Mesendoderm (in vitro differentiated cells): ENCODE data around the gene NLGN1.
"Not testable (repeated sequence)": the region's sequence is repeated elsewhere in the genome, so short reads cannot be mapped to it uniquely, and the experiment has no call there.

ENCODE experiments used
- DNase-seq: peaks from one replicate; pipeline ENCODE4 v3.0.0; 2013
- H2AK5ac ChIP-seq: 2 replicates; pipeline ENCODE4 v1.6.1; 2013; ENCODE audit warnings: low read length, inconsistent platforms
- H2BK120ac ChIP-seq: 2 replicates; pipeline ENCODE4 v1.6.1; 2013; ENCODE audit warnings: low read depth, mild to moderate bottlenecking, low read length, moderate library complexity, mixed read lengths
- H2BK15ac ChIP-seq: replicated peaks from 2 replicates; pipeline ENCODE4 v1.6.1; 2013; ENCODE audit warnings: low read depth, mild to moderate bottlenecking, moderate library complexity
- H2BK5ac ChIP-seq: 2 replicates; pipeline ENCODE4 v1.6.1; 2013; ENCODE audit warnings: low read length, inconsistent platforms
- H3K18ac ChIP-seq: 2 replicates; pipeline ENCODE4 v1.6.1; 2013; ENCODE audit warnings: mild to moderate bottlenecking, low read length, mixed read lengths
- H3K23ac ChIP-seq: one replicate; pipeline ENCODE4 v1.6.1; 2013; ENCODE audit warnings: low read length
- H3K27ac ChIP-seq: 2 replicates; pipeline ENCODE4 v1.5.1; 2013; ENCODE audit warnings: low read depth, mild to moderate bottlenecking, inconsistent platforms, low read length, moderate library complexity
- H3K27me3 ChIP-seq: 2 replicates; pipeline ENCODE4 v1.6.1; 2013; ENCODE audit warnings: low read length, control low read depth, mild to moderate bottlenecking, inconsistent platforms; ENCODE audit not compliant: insufficient read depth, poor library complexity
- H3K36me3 ChIP-seq: 2 replicates; pipeline ENCODE4 v1.6.1; 2013; ENCODE audit warnings: low read length, inconsistent platforms; ENCODE audit not compliant: control insufficient read depth, insufficient read depth
- H3K4ac ChIP-seq: one replicate; pipeline ENCODE4 v1.6.1; 2013; ENCODE audit warnings: low read depth, mild to moderate bottlenecking, low read length, moderate library complexity
- H3K4me1 ChIP-seq: 2 replicates; pipeline ENCODE4 v1.6.1; 2013; ENCODE audit warnings: low read depth, low read length, inconsistent platforms; ENCODE audit not compliant: control insufficient read depth
- H3K4me2 ChIP-seq: 2 replicates; pipeline ENCODE4 v1.6.1; 2013; ENCODE audit warnings: low read length
- H3K4me3 ChIP-seq: 2 replicates; pipeline ENCODE4 v1.5.1; 2013; ENCODE audit warnings: mild to moderate bottlenecking, low read length
- H3K56ac ChIP-seq: one replicate; pipeline ENCODE4 v1.6.1; 2013; ENCODE audit warnings: low read length
- H3K79me1 ChIP-seq: 2 replicates; pipeline ENCODE4 v1.6.1; 2013; ENCODE audit warnings: low read length, inconsistent platforms
- H3K79me2 ChIP-seq: 2 replicates; pipeline ENCODE4 v1.6.1; 2013; ENCODE audit warnings: mild to moderate bottlenecking, low read length; ENCODE audit not compliant: control insufficient read depth, insufficient read depth
- H3K9ac ChIP-seq: 2 replicates; pipeline ENCODE4 v1.6.1; 2013; ENCODE audit warnings: low read length, inconsistent platforms
- H4K5ac ChIP-seq: one replicate; pipeline ENCODE4 v1.6.1; 2013; ENCODE audit warnings: low read length
- H4K8ac ChIP-seq: one replicate; pipeline ENCODE4 v1.6.1; 2013; ENCODE audit warnings: low read depth, mild to moderate bottlenecking, control low read depth, low read length, moderate library complexity
- WGBS: extraction: QIAGEN DNeasy Blood & Tissue Kit; methylation state at CpG from one replicate; pipeline ENCODE4 v1.1.7; 2013; ENCODE audit warnings: low lambda C conversion rate, missing lambda C conversion rate; ENCODE audit not compliant: insufficient coverage; ENCODE audit errors: extremely low coverage; 5-methylcytosine and 5-hydroxymethylcytosine counted together

NLGN1 gene

DNA sequence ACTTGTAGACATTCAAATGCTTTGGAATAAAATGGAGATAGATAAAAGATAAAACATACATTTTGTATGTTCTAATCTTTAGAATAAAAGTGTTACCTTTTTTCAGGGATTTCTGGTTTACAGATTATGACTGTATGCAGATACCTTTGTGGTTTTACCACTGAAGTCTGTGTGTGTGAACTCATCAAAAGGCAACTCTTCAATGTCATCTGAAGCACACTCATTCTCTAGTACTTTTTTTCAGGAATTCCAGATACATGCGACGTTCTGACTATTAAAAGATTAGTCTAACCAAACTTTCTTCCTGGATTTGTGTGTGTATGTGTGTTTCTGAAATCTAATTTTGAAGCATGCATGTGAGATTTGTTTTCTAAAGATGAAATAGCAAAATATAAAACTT is 188.6 kb downstream of the NLGN1 start:
- no peaks in the 10 kb centered on the region for H3K79me2 ChIP-seq
- no peak overlapping the region for H2AK5ac ChIP-seq
- no peak overlapping the region for H3K23ac ChIP-seq
- no CpG with 5 or more reads among the region's 2 CpGs for WGBS
- H2BK15ac ChIP-seq, result no peak overlapping the region
- no peak overlapping the region for H3K18ac ChIP-seq
- no peak overlapping the region for H3K4me3 ChIP-seq
- no peak overlapping the region for H3K9ac ChIP-seq
- H3K4ac ChIP-seq, result no peak overlapping the region
- H4K8ac ChIP-seq, result no peak overlapping the region
- H2BK5ac ChIP-seq, result no peak overlapping the region
- H2BK120ac ChIP-seq, result no peak overlapping the region
- H4K5ac ChIP-seq, result no peak overlapping the region
- H3K79me1 ChIP-seq, result no peaks in the 10 kb centered on the region
- no peak overlapping the region for H3K27ac ChIP-seq
- no peak overlapping the region for H3K56ac ChIP-seq
- DNase-seq, result no peak
- no peaks in the 10 kb centered on the region for H3K4me1 ChIP-seq
- no peaks in the 10 kb centered on the region for H3K27me3 ChIP-seq
- no peak overlapping the region for H3K4me2 ChIP-seq
- H3K36me3 ChIP-seq, result no peaks in the 10 kb centered on the region

DNA sequence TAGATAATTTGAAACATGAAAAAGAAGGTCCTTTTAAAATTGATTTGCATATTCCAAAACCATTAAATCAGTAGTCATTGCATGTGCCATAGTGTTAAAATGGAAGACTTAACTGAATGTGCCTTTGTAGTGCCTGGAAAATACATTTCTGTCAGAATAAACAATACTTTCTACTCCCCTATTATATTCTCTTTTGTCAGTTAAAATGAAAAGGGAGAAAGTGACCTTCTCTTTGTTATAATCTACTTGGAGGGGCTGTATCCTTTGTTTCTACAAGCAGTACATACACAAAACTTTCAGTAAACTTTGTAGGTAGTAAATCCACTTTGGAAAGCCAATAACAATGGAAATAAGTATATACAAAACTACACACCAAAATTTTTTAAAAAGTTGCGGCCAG is 189.5 kb downstream of the NLGN1 start:
- Histone ChIP-seq H3K4ac (no peak overlapping the region), H2BK15ac (no peak overlapping the region), H3K36me3 (no peaks in the 10 kb centered on the region), H2BK120ac (no peak overlapping the region), H3K79me2 (no peaks in the 10 kb centered on the region), H3K9ac (no peak overlapping the region), H4K5ac (no peak overlapping the region), H3K56ac (no peak overlapping the region), H3K27ac (no peak overlapping the region), H3K23ac (no peak overlapping the region), H3K4me2 (no peak overlapping the region), H4K8ac (no peak overlapping the region), H2AK5ac (no peak overlapping the region), H3K18ac (no peak overlapping the region), H3K79me1 (no peaks in the 10 kb centered on the region), H2BK5ac (no peak overlapping the region), H3K4me3 (no peak overlapping the region), H3K27me3 (no peaks in the 10 kb centered on the region), H3K4me1 (no peaks in the 10 kb centered on the region)
- WGBS, result no CpG with 5 or more reads among the region's 1 CpG
- no peak for DNase-seq

DNA sequence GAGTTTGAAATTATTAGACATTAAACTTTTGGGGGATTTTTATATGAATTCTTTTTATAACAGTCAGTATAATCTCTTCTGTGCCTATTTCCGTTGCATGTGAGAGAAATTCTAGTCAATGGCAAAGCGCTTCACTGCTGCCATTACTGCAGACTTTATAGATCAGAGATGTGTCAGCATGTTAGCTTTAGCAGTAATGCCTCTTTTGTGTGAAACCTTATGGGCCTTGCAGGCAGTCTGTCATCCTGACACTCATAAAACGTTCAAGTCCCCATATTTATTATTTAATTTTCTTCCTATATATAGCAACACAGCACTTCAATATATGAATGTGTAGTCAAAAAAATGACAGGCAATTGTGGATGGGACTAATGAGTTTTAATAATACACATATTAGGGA is 191.0 kb downstream of the NLGN1 start:
- H4K8ac ChIP-seq, result no peak overlapping the region
- H3K4ac ChIP-seq, result no peak overlapping the region
- no peak overlapping the region for H3K23ac ChIP-seq
- no peak overlapping the region for H3K4me3 ChIP-seq
- no peak overlapping the region for H3K18ac ChIP-seq
- H3K27me3 ChIP-seq, result no peaks in the 10 kb centered on the region
- H2AK5ac ChIP-seq, result no peak overlapping the region
- no peak overlapping the region for H2BK120ac ChIP-seq
- H3K79me2 ChIP-seq, result no peaks in the 10 kb centered on the region
- H2BK15ac ChIP-seq, result no peak overlapping the region
- H2BK5ac ChIP-seq, result no peak overlapping the region
- H3K79me1 ChIP-seq, result no peaks in the 10 kb centered on the region
- H3K56ac ChIP-seq, result no peak overlapping the region
- H3K4me1 ChIP-seq, result no peaks in the 10 kb centered on the region
- H3K36me3 ChIP-seq, result no peaks in the 10 kb centered on the region
- H3K27ac ChIP-seq, result no peak overlapping the region
- H3K4me2 ChIP-seq, result no peak overlapping the region
- H3K9ac ChIP-seq, result no peak overlapping the region
- H4K5ac ChIP-seq, result no peak overlapping the region
- no peak for DNase-seq
- no CpG with 5 or more reads among the region's 3 CpGs for WGBS

DNA sequence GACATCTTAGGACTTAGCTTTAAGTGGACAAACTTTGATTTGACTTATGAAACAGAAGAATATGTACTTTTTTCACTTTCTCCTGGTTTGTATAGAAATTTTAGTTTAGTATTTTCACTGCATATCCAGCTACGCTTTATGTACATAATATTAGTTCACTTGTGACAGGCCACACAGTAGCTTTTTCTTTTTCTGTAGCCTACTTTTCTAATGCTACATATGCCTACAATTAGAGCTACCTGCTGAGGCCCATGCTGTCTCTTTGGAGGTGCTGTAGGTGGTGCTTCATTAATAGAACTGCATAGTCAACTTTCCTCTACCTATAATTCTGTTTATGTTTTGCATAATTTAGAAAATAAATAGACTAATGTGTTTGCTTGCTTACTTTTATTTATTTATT is 191.6 kb downstream of the NLGN1 start:
- Histone ChIP-seq H3K79me1 (no peaks in the 10 kb centered on the region), H3K9ac (no peak overlapping the region), H3K23ac (no peak overlapping the region), H3K27ac (no peak overlapping the region), H2BK15ac (no peak overlapping the region), H3K27me3 (no peaks in the 10 kb centered on the region), H2AK5ac (no peak overlapping the region), H2BK5ac (no peak overlapping the region), H4K5ac (no peak overlapping the region), H3K4me1 (no peaks in the 10 kb centered on the region), H3K56ac (no peak overlapping the region), H2BK120ac (no peak overlapping the region), H3K36me3 (no peaks in the 10 kb centered on the region), H4K8ac (no peak overlapping the region), H3K4ac (no peak overlapping the region), H3K4me3 (no peak overlapping the region), H3K79me2 (no peaks in the 10 kb centered on the region), H3K4me2 (no peak overlapping the region), H3K18ac (no peak overlapping the region)
- WGBS, result no CpG with 5 or more reads among the region's 1 CpG
- no peak for DNase-seq

DNA sequence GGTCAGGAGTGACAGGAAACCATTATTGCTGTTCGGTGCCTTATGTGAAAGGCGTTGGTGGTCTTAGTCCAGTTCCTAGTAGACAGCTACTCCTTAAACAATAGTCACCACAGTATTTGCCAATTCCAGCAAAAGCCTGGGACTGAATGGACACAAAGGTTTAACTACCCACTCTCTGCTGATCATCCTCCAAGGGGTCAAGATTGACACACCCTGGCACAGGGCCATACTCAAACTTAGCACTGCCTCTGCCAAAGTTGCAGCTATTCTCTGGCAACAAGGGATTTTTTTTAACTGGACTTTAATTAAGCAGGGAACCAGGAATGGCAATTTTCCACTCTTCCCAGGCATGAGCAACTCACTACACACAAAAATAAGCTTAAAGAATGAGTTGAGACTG is 193.9 kb downstream of the NLGN1 start:
- no CpG with 5 or more reads among the region's 2 CpGs for WGBS

DNA sequence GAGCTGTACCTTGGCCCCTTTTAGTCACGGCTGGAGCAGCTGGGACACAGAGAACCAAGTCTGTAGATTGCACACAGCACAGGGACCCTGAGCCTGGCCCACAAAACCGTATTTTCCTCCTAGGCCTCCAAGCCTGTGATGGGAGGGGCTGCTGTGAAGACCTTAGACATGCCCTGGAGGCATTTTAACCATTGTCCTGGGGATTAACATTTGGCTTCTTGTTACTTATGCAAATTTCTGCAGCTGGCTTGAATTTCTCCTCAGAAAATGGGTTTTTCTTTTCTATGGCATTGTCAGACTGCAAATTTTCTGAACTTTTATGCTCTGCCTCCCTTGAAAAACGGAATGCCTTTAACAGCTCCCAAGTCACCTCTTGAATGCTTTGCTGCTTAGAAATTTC is 197.3 kb downstream of the NLGN1 start:
- not testable (repeated sequence) for H3K4me3 ChIP-seq, H3K23ac ChIP-seq, H3K36me3 ChIP-seq, H2BK5ac ChIP-seq, H3K4me1 ChIP-seq, H3K27me3 ChIP-seq, H2BK120ac ChIP-seq, H2AK5ac ChIP-seq, H4K8ac ChIP-seq, H3K4me2 ChIP-seq, H3K79me2 ChIP-seq, H3K27ac ChIP-seq, H3K56ac ChIP-seq, H3K4ac ChIP-seq, H3K18ac ChIP-seq, H3K79me1 ChIP-seq, H4K5ac ChIP-seq, H3K9ac ChIP-seq, H2BK15ac ChIP-seq
- no CpG with 5 or more reads among the region's 3 CpGs for WGBS
- DNase-seq, result peak; percentile 70

More for the DNA sequence above, 193.9 kb downstream of the NLGN1 start:
- Histone ChIP-seq H4K8ac (no peak overlapping the region), H3K23ac (no peak overlapping the region), H3K4me1 (no peaks in the 10 kb centered on the region), H2AK5ac (no peak overlapping the region), H2BK15ac (no peak overlapping the region), H3K4ac (no peak overlapping the region), H3K27me3 (no peaks in the 10 kb centered on the region), H4K5ac (peak overlapping the region; percentile 49), H3K27ac (no peak overlapping the region), H2BK5ac (no peak overlapping the region), H3K79me1 (no peaks in the 10 kb centered on the region), H3K36me3 (no peaks in the 10 kb centered on the region), H3K4me3 (no peak overlapping the region), H3K79me2 (no peaks in the 10 kb centered on the region), H3K18ac (no peak overlapping the region), H3K4me2 (no peak overlapping the region), H2BK120ac (no peak overlapping the region), H3K56ac (no peak overlapping the region), H3K9ac (no peak overlapping the region)
- DNase-seq, result no peak
